GM21515 (cell line): ENCODE data around the gene ISLR2.

ENCODE experiments used
- ATAC-seq: cut with Tn5 transposase; IDR thresholded peaks from one replicate; pipeline ENCODE4 v1.9.1; 2021; ENCODE audit not compliant: unreplicated experiment

ISLR2 gene

DNA sequence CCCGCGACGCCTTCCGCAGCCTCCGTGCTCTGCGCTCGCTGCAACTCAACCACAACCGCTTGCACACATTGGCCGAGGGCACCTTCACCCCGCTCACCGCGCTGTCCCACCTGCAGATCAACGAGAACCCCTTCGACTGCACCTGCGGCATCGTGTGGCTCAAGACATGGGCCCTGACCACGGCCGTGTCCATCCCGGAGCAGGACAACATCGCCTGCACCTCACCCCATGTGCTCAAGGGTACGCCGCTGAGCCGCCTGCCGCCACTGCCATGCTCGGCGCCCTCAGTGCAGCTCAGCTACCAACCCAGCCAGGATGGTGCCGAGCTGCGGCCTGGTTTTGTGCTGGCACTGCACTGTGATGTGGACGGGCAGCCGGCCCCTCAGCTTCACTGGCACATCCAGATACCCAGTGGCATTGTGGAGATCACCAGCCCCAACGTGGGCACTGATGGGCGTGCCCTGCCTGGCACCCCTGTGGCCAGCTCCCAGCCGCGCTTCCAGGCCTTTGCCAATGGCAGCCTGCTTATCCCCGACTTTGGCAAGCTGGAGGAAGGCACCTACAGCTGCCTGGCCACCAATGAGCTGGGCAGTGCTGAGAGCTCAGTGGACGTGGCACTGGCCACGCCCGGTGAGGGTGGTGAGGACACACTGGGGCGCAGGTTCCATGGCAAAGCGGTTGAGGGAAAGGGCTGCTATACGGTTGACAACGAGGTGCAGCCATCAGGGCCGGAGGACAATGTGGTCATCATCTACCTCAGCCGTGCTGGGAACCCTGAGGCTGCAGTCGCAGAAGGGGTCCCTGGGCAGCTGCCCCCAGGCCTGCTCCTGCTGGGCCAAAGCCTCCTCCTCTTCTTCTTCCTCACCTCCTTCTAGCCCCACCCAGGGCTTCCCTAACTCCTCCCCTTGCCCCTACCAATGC is 45.1 kb downstream of the ISLR2 start:
- no peak for ATAC-seq

- ATAC-seq: no peak
Observed at GRCh38 chr15:74176262-74177214, 46.2 kb downstream of the ISLR2 start.

DNA sequence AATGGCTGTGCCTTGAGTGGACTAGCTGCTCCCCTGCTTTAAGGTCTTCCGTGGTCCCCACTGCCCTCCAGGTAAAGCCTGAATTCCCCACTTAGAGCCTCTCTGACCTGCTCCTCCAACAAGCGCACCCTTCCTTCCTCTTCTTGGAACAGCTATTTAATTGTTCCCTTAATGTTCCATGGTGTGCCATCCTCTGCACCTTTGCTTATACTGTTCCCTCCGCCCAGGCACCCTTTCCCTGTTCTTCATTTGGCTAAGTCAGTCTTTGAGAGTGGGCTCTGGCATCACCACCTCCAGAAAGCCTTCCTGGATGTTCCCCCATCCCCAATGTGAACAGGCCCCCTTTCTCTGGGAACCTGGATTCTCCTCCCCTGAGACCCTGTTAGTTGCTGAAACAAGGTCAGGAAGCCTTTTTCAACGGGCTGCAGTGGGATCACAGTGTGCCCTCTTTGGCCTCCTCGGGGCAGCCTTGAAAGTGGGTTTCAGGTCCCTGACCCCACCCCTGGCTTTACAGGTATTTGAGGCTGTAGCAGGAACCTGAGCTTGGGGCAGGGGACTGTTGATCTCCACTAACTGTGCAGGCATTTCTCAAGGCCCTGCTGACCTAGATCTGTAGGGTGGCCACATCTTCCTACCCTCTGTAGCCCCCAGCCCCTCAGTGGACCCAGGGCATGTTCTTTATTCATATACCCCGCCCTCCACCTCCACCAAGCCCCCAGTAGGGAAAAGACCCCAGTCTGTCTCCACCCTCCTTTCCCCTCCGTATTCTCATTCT is 48.1 kb downstream of the ISLR2 start:
- ATAC-seq: no peak

DNA sequence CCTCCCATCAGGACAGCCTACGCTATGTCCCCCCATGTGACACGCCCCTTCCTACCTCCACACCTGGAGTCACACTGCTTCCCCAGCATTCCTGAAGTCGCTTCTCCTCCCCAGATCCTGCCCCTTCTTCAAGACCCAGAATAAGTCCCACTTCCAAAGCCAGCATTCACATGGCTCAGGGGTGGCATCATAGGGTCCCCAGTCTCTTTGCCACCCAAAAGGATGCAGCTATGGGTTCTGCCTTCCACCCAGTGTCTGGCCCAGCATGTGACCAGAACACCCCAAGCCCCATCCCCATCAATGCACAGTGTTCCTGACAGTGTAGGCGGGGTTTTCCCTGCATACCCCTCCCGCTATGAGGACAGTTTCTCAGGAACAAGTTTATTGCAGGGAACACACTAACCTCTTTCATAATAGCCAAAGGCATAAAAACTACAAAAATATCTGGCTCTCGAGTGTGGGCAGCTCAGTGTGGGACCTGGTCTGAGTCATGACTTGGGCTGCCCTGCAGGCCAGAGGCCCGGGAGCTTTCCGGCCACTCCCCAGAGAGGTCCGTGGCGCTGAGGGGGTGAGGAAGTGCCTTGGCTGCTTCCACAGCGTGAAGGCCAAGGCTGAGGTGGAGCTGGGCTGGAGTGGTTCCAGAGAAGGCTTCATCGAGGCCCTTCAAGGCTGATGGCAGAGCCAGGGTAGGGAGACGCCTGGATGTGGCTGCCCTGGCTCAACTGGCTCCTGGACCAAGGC is 48.9 kb downstream of the ISLR2 start:
- ATAC-seq: no peak

- no peak for ATAC-seq
Observed at GRCh38 chr15:74179983-74180880, 49.8 kb downstream of the ISLR2 start.

- ATAC-seq: no peak
Observed at GRCh38 chr15:74180881-74181602, 50.7 kb downstream of the ISLR2 start.

DNA sequence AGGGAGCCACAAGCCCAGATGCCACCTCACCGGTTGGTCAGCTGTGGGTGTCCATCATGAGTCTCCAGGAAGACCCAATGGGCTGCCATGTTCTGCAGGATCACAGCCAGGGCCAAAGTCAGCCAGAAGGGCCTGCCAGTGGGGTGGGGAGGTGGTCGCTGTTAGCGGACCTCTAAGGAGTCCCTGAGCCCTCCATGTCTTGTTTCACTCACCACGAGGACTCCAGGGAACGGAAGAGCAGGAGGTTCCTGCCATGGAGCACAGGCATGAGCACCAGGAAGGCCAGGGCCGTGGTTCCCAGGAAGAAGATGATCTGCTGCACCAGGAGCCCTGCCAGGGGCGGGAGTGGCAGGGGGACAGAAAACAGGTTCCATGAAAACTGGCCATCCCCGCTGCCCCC is 51.7 kb downstream of the ISLR2 start:
- ATAC-seq: no peak

- ATAC-seq: no peak
Observed at GRCh38 chr15:74184582-74185091, 54.3 kb downstream of the ISLR2 start.

- ATAC-seq: no peak
Observed at GRCh38 chr15:74185710-74186348, 55.4 kb downstream of the ISLR2 start.
